Neural cell (in vitro differentiated cells): ENCODE data around the gene HABP4. TPM values are rescaled to one million over a fixed set of nuclear protein-coding genes. Genes with fewer than 3 reads are reported as not detected.

Experiments used
- H2AFZ ChIP-seq: fragments of 200-600, 300-800 bp; sonication (generic), shearing (Covaris generic); 2 replicates; pipeline ENCODE4 v1.6.0; 2014; ENCODE audit warnings: low read depth, mild to moderate bottlenecking, antibody characterized with exemption, low read length, moderate library complexity
- H3F3A ChIP-seq: fragments of 200-600 bp; shearing (Covaris generic); 2 replicates; pipeline ENCODE4 v1.6.1; 2016; ENCODE audit warnings: mild to moderate bottlenecking, moderate library complexity, mixed read lengths, antibody characterized with exemption, low read length; ENCODE audit not compliant: insufficient read depth, poor library complexity, severe bottlenecking
- H3K27ac ChIP-seq: fragments of 200-600, 300-800 bp; sonication (generic), shearing (Covaris generic); 2 replicates; pipeline ENCODE4 v1.5.1; 2014; ENCODE audit warnings: mild to moderate bottlenecking, low read length, moderate library complexity
- H3K27me3 ChIP-seq: fragments of 300-800, 200-600 bp; sonication (generic), shearing (Covaris generic); 2 replicates; pipeline ENCODE4 v1.6.0; 2014; ENCODE audit warnings: mild to moderate bottlenecking, low read depth, low read length, moderate library complexity; ENCODE audit not compliant: insufficient read depth
- H3K36me3 ChIP-seq: fragments of 300-800, 200-600 bp; sonication (generic), shearing (Covaris generic); 2 replicates; pipeline ENCODE4 v1.5.1; 2014; ENCODE audit warnings: mild to moderate bottlenecking, antibody characterized with exemption, low read length, moderate library complexity; ENCODE audit not compliant: insufficient read depth
- H3K4me2 ChIP-seq: fragments of 300-800, 200-600 bp; sonication (generic), shearing (Covaris generic); 2 replicates; pipeline ENCODE4 v1.6.0; 2014; ENCODE audit warnings: mild to moderate bottlenecking, low read length
- H3K4me3 ChIP-seq: fragments of 300-800, 200-600 bp; sonication (generic), shearing (Covaris generic); 2 replicates; pipeline ENCODE4 v1.5.1; 2014; ENCODE audit warnings: mild to moderate bottlenecking, low read length, moderate library complexity
- H3K79me2 ChIP-seq: fragments of 200-600 bp; shearing (Covaris generic); replicated peaks from 2 replicates; pipeline ENCODE4 v1.6.0; 2014; ENCODE audit warnings: mild to moderate bottlenecking, low read length, moderate library complexity; ENCODE audit not compliant: insufficient read depth
- H3K9ac ChIP-seq: fragments of 300-800, 200-600 bp; sonication (generic), shearing (Covaris generic); 2 replicates; pipeline ENCODE4 v1.6.1; 2016; ENCODE audit warnings: mild to moderate bottlenecking, low read length, mixed read lengths
- H3K9me2 ChIP-seq: fragments of 200-600 bp; shearing (Covaris generic); 2 replicates; pipeline ENCODE4 v1.6.1; 2016; ENCODE audit warnings: mild to moderate bottlenecking, low read length, mixed read lengths; ENCODE audit not compliant: insufficient read depth
- H3K9me3 ChIP-seq: fragments of 200-600, 300-800 bp; sonication (generic), shearing (Covaris generic); 2 replicates; pipeline ENCODE4 v1.6.1; 2016; ENCODE audit warnings: mild to moderate bottlenecking, mixed run types, low read length, moderate library complexity, mixed read lengths
- H4K20me1 ChIP-seq: fragments of 200-600 bp; shearing (Covaris generic); 2 replicates; pipeline ENCODE4 v1.6.1; 2016; ENCODE audit warnings: mild to moderate bottlenecking, mixed run types; ENCODE audit not compliant: insufficient read depth
- CTCF ChIP-seq: fragments of 450-650 bp; IDR thresholded peaks from 2 replicates; pipeline ENCODE4 v1.5.1; 2014; ENCODE audit warnings: antibody characterized with exemption, mild to moderate bottlenecking, moderate library complexity; ENCODE audit not compliant: poor library complexity, severe bottlenecking
- EP300 ChIP-seq: fragments of 450-650 bp; conservative IDR thresholded peaks from 2 replicates; pipeline ENCODE4 v1.6.1; 2014; ENCODE audit warnings: antibody characterized with exemption, mild to moderate bottlenecking, moderate library complexity; ENCODE audit not compliant: poor library complexity, severe bottlenecking
- EZH2 ChIP-seq: fragments of 200-600, 300-800 bp; shearing (Covaris generic), sonication (generic); IDR thresholded peaks from 2 replicates; pipeline ENCODE4 v1.6.1; 2014; ENCODE audit warnings: antibody characterized with exemption, low read length, borderline replicate concordance, mild to moderate bottlenecking; ENCODE audit not compliant: insufficient read depth, poor library complexity, severe bottlenecking
- MXI1 ChIP-seq: fragments of 450-650 bp; conservative IDR thresholded peaks from 2 replicates; pipeline ENCODE4 v1.6.1; 2014; ENCODE audit warnings: antibody characterized with exemption, mild to moderate bottlenecking; ENCODE audit not compliant: poor library complexity, severe bottlenecking
- POLR2AphosphoS5 ChIP-seq: IDR thresholded peaks from 2 replicates; pipeline ENCODE4 v1.6.1; 2012
- RAD21 ChIP-seq: fragments of 450-650 bp; conservative IDR thresholded peaks from 2 replicates; pipeline ENCODE4 v1.6.1; 2014; ENCODE audit warnings: antibody characterized with exemption, mild to moderate bottlenecking, moderate library complexity
- REST ChIP-seq: IDR thresholded peaks from 2 replicates; pipeline ENCODE4 v1.6.1; 2012; ENCODE audit warnings: borderline replicate concordance
- SMC3 ChIP-seq: fragments of 450-650 bp; conservative IDR thresholded peaks from 2 replicates; pipeline ENCODE4 v1.6.1; 2014; ENCODE audit warnings: antibody characterized with exemption, mild to moderate bottlenecking, moderate library complexity; ENCODE audit not compliant: poor library complexity
- TAF1 ChIP-seq: IDR thresholded peaks from 2 replicates; pipeline ENCODE4 v1.6.1; 2012; ENCODE audit warnings: low read depth
- polyA plus RNA-seq: library from polyadenylated mRNA; depleted of rRNA; stranded (reverse); fragments of >200 nt; gene quantifications from 2 replicates; pipeline ENCODE4 v1.2.3, GENCODE V29; 2014

The HABP4 gene
- polyA plus RNA-seq, 1 donor from 2014 or later = 14.7 TPM

GRCh38 chr9:96510258-96510657 is 60.3 kb downstream of the HABP4 start:
- Histone ChIP-seq H3K27ac (no peak overlapping the region), H3K9me2 (no peaks in the 10 kb centered on the region)

GRCh38 chr9:96512240-96512639 is 62.3 kb downstream of the HABP4 start:
- H3K9me2 ChIP-seq = no peaks in the 10 kb centered on the region
- no peak overlapping the region for H3K9ac ChIP-seq
- no peak overlapping the region for H2AFZ ChIP-seq
- no peaks in the 10 kb centered on the region for H4K20me1 ChIP-seq
- H3K36me3 ChIP-seq = no peaks in the 10 kb centered on the region
- no peaks in the 10 kb centered on the region for H3K79me2 ChIP-seq
- H3F3A ChIP-seq = no peaks in the 10 kb centered on the region
- H3K4me3 ChIP-seq = no peak overlapping the region
- no peak overlapping the region for H3K27ac ChIP-seq
- no peak overlapping the region for H3K4me2 ChIP-seq
- no peaks in the 10 kb centered on the region for H3K27me3 ChIP-seq
- no peaks in the 10 kb centered on the region for H3K9me3 ChIP-seq
- TF ChIP-seq MXI1 (no peak), EZH2 (no peak), RAD21 (no peak), REST (no peak), CTCF (no peak), EP300 (no peak)

More at GRCh38 chr9:96510258-96510657, 60.3 kb downstream of the HABP4 start:
- Histone ChIP-seq H3K36me3 (no peaks in the 10 kb centered on the region), H3K9me3 (no peaks in the 10 kb centered on the region), H3K4me3 (no peak overlapping the region), H3F3A (no peaks in the 10 kb centered on the region), H4K20me1 (no peaks in the 10 kb centered on the region), H3K27me3 (no peaks in the 10 kb centered on the region), H3K4me2 (no peak overlapping the region), H3K9ac (no peak overlapping the region), H3K79me2 (no peaks in the 10 kb centered on the region), H2AFZ (no peak overlapping the region)
- TF ChIP-seq CTCF = no peak
- TF ChIP-seq RAD21 = no peak
- TF ChIP-seq MXI1 = no peak
- TF ChIP-seq EP300 = no peak
- TF ChIP-seq SMC3 = no peak
- no peak for TF ChIP-seq EZH2
- TF ChIP-seq POLR2AphosphoS5 = no peak
- TF ChIP-seq REST = no peak
- no peak for TF ChIP-seq TAF1
